OCI-LY1 (cell line): ENCODE data around the gene NTMT2.

ENCODE experiments used
- H2AFZ ChIP-seq: fragments of 200-600 bp; sonication (generic), shearing (Covaris generic); 2 replicates; pipeline ENCODE4 v1.6.0; 2014; ENCODE audit warnings: antibody characterized with exemption, mild to moderate bottlenecking, low read length
- H3F3A ChIP-seq: fragments of 200-600 bp; sonication (generic), shearing (Covaris generic); 2 replicates; pipeline ENCODE4 v1.6.0; 2014; ENCODE audit warnings: mild to moderate bottlenecking, antibody characterized with exemption, low read length, moderate library complexity; ENCODE audit not compliant: insufficient read depth
- H3K27ac ChIP-seq: fragments of 200-600 bp; sonication (generic); 2 replicates; pipeline ENCODE4 v1.5.1; 2014; ENCODE audit warnings: low read length, mixed run types, mild to moderate bottlenecking, low read depth; ENCODE audit not compliant: poor library complexity, severe bottlenecking
- H3K27me3 ChIP-seq: fragments of 200-600 bp; sonication (generic); 2 replicates; pipeline ENCODE4 v1.6.0; 2014; ENCODE audit warnings: antibody characterized with exemption, mild to moderate bottlenecking, low read length, moderate library complexity; ENCODE audit not compliant: insufficient read depth
- H3K36me3 ChIP-seq: fragments of 200-600 bp; sonication (generic); 2 replicates; pipeline ENCODE4 v1.6.1; 2014; ENCODE audit warnings: mild to moderate bottlenecking, antibody characterized with exemption, low read length, moderate library complexity, mixed read lengths; ENCODE audit not compliant: insufficient read depth
- H3K4me1 ChIP-seq: fragments of 200-600 bp; sonication (generic); 2 replicates; pipeline ENCODE4 v1.5.1; 2014; ENCODE audit warnings: mild to moderate bottlenecking, low read length, moderate library complexity; ENCODE audit not compliant: insufficient read depth, severe bottlenecking
- H3K4me2 ChIP-seq: fragments of 200-600 bp; sonication (generic), shearing (Covaris generic); 2 replicates; pipeline ENCODE4 v1.6.1; 2014; ENCODE audit warnings: low read length
- H3K4me3 ChIP-seq: fragments of 200-600 bp; sonication (generic); 2 replicates; pipeline ENCODE4 v1.5.1; 2014; ENCODE audit warnings: low read length, low read depth, mild to moderate bottlenecking, mixed read lengths; ENCODE audit not compliant: poor library complexity, severe bottlenecking
- H3K79me2 ChIP-seq: fragments of 200-600 bp; shearing (Covaris generic); 2 replicates; pipeline ENCODE4 v1.6.1; 2016; ENCODE audit warnings: mixed run types, low read length, mixed read lengths; ENCODE audit not compliant: insufficient read depth
- H3K9ac ChIP-seq: fragments of 200-600 bp; sonication (generic), shearing (Covaris generic); 2 replicates; pipeline ENCODE4 v1.6.1; 2014; ENCODE audit warnings: mild to moderate bottlenecking, low read length, mixed read lengths
- H3K9me2 ChIP-seq: fragments of 200-600 bp; sonication (generic), shearing (Covaris generic); 2 replicates; pipeline ENCODE4 v1.6.1; 2014; ENCODE audit warnings: low read depth, mild to moderate bottlenecking, low read length, mixed read lengths
- H3K9me3 ChIP-seq: fragments of 200-600 bp; shearing (Covaris generic); 2 replicates; pipeline ENCODE4 v1.6.1; 2014; ENCODE audit warnings: low read length, mixed read lengths
- H4K20me1 ChIP-seq: fragments of 200-600 bp; sonication (generic), shearing (Covaris generic); 2 replicates; pipeline ENCODE4 v1.6.0; 2016; ENCODE audit warnings: mild to moderate bottlenecking, low read length; ENCODE audit not compliant: insufficient read depth
- EZH2 ChIP-seq: fragments of 200-600 bp; sonication (generic), shearing (Covaris generic); IDR thresholded peaks from 2 replicates; pipeline ENCODE4 v1.8.0; 2017; ENCODE audit warnings: borderline replicate concordance, mixed run types, mild to moderate bottlenecking, antibody characterized with exemption, low read length, moderate library complexity, mixed read lengths
- TF ChIP-seq, protein P1 (sequence below): fragments of 200-600 bp; sonication (generic), shearing (Covaris generic); IDR thresholded peaks from 2 replicates; pipeline ENCODE4 v1.5.1; 2017; ENCODE audit warnings: mild to moderate bottlenecking, antibody characterized with exemption, low read length, moderate library complexity, mixed read lengths

The NTMT2 gene

DNA sequence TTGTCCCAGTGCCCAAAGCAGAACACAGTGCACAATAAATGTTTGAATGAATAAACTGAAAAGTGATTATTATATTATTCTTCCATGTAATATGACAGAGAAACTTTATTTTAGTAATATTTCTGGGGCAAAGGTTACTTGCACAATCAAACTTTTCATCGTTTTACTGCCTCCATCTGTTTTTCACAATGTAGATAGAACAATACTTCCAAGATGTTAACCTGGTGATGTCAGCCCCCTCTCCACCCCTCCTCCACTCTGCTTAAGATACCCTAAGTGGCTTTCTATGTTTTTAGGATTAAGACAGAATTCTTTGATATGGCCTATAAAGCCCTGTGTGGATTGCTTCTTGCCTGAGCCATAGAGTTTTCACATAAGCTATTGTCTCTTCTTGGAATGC is 13.8 kb upstream of the NTMT2 start:
- Histone ChIP-seq H3K4me1 (no peaks in the 10 kb centered on the region), H2AFZ (no peak overlapping the region), H3K9ac (no peak overlapping the region), H3K27ac (no peak overlapping the region), H3K4me2 (no peak overlapping the region), H3K27me3 (no peaks in the 10 kb centered on the region), H3F3A (no peaks in the 10 kb centered on the region), H4K20me1 (no peaks in the 10 kb centered on the region), H3K9me2 (no peaks in the 10 kb centered on the region), H3K9me3 (no peaks in the 10 kb centered on the region), H3K36me3 (no peaks in the 10 kb centered on the region), H3K79me2 (no peaks in the 10 kb centered on the region), H3K4me3 (no peak overlapping the region)
- no peak for TF ChIP-seq EZH2
- TF ChIP-seq, protein P1, sequence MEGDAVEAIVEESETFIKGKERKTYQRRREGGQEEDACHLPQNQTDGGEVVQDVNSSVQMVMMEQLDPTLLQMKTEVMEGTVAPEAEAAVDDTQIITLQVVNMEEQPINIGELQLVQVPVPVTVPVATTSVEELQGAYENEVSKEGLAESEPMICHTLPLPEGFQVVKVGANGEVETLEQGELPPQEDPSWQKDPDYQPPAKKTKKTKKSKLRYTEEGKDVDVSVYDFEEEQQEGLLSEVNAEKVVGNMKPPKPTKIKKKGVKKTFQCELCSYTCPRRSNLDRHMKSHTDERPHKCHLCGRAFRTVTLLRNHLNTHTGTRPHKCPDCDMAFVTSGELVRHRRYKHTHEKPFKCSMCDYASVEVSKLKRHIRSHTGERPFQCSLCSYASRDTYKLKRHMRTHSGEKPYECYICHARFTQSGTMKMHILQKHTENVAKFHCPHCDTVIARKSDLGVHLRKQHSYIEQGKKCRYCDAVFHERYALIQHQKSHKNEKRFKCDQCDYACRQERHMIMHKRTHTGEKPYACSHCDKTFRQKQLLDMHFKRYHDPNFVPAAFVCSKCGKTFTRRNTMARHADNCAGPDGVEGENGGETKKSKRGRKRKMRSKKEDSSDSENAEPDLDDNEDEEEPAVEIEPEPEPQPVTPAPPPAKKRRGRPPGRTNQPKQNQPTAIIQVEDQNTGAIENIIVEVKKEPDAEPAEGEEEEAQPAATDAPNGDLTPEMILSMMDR, result no peak

DNA sequence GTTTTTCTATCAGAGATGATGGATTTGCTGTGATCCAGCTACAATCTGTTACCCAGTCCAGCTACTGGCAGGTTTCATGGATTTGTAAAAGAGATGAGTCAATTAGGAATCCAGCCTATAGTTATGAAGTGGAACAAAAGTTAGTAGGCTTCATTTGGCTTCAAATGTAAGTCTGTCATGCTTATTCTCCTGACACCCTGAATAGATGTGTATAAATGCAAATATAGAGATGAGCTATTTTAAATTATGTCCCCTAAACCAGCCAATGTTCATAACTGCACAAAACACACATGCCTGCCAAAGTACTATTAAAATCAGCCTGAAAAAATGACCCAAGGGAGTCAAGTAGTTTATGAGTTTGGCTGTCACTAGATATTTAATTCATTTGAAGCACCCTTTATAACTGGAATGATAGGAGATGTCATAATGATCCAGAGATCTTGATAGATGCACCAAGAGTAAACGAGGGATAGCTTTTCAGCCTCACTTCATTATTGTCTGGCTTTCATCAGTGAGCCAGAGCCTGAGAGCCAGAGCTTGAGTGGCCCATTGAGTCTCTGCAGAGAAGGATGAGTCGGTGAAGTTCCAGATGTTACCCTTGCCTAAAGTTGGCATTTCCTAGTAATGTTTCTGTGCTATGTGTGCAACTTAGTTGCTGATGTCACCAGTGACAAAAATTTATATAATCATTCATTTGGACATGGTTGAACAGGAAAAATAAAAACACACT is 11.8 kb upstream of the NTMT2 start:
- no peaks in the 10 kb centered on the region for H4K20me1 ChIP-seq
- no peak for TF ChIP-seq EZH2
- TF ChIP-seq, protein P1, result no peak
- no peaks in the 10 kb centered on the region for H3K36me3 ChIP-seq
- no peak overlapping the region for H3K27ac ChIP-seq
- no peaks in the 10 kb centered on the region for H3K27me3 ChIP-seq
- H3K4me1 ChIP-seq, result no peaks in the 10 kb centered on the region
- H3K79me2 ChIP-seq, result no peaks in the 10 kb centered on the region
- no peaks in the 10 kb centered on the region for H3K9me3 ChIP-seq
- no peaks in the 10 kb centered on the region for H3K9me2 ChIP-seq
- no peak overlapping the region for H3K4me2 ChIP-seq
- no peak overlapping the region for H2AFZ ChIP-seq
- no peaks in the 10 kb centered on the region for H3F3A ChIP-seq
- no peak overlapping the region for H3K9ac ChIP-seq
- H3K4me3 ChIP-seq, result no peak overlapping the region

DNA sequence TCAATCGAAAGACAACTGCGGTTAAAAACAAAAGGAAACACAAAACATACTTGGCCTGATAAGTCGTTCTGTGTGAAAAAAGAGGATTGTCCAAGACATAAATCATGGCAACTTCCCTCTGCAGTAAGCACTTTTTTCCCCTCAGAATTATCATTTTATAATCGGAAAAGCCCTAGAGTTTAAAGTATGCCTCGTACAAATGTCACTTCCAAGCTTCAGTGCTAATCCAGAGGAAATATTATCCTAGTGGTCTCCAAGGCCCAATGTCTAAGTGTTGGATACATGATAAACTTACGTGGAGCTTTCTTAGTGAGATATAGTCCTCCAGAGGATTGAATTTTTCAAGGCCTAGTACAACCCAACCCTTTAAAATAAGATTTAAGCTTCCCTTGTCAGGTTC is 11.2 kb upstream of the NTMT2 start:
- Histone ChIP-seq H3K27ac (no peak overlapping the region), H3F3A (no peaks in the 10 kb centered on the region), H4K20me1 (no peaks in the 10 kb centered on the region), H3K79me2 (no peaks in the 10 kb centered on the region), H3K4me3 (no peak overlapping the region), H3K27me3 (no peaks in the 10 kb centered on the region), H3K9me3 (no peaks in the 10 kb centered on the region), H3K36me3 (no peaks in the 10 kb centered on the region), H2AFZ (no peak overlapping the region), H3K4me2 (no peak overlapping the region), H3K4me1 (no peaks in the 10 kb centered on the region), H3K9me2 (no peaks in the 10 kb centered on the region), H3K9ac (no peak overlapping the region)
- TF ChIP-seq, protein P1, result no peak
- no peak for TF ChIP-seq EZH2
